Erythroblast (primary cell): ENCODE results near the gene WWP2.
A peak's percentile ranks its signal among the peaks of the same experiment; 100 is the strongest.

Source experiments
- DNase-seq, 2 experiments: peaks; one replicate each; lab custom pipeline; 2025; lab: John Stamatoyannopoulos, UW
- GATA1 ChIP-seq: IDR thresholded peaks from 2 replicates; pipeline ENCODE4 v1.6.1; 2011; ENCODE audit warnings: low read depth, mild to moderate bottlenecking, control low read depth, low read length, moderate library complexity
- POLR2A ChIP-seq: IDR thresholded peaks from 2 replicates; pipeline ENCODE4 v1.6.1; 2011; ENCODE audit warnings: mild to moderate bottlenecking, low read length

WWP2 gene

GRCh38 chr16:69927056-69927757 is 165.1 kb downstream of the WWP2 start:
- no peak for DNase-seq
- no peak for TF ChIP-seq GATA1
- no peak for TF ChIP-seq POLR2A

- no peak for DNase-seq
Measured at GRCh38 chr16:69928856-69929400, 166.8 kb downstream of the WWP2 start.

DNA sequence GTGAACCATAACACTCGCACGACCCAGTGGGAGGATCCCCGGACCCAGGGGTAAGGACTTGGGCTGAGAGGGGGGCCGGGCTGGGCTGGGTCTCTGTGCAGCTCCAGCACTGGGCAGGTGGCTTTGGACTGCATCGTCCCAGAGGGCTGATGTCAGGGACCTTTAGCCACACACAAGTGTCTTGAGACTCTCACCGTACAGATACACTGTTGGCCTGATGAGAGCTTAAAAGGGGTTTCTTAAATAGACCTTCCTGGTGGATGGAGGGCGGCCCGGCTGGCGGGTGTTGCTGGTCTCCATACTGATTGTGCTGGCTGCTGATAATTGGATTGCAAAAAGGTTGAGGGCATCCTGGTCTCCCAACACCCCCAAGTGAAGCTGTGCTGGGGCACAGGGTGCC is 167.3 kb downstream of the WWP2 start:
- TF ChIP-seq GATA1 (no peak), POLR2A (no peak)
- no peak for DNase-seq

More at GRCh38 chr16:69928856-69929400, 166.8 kb downstream of the WWP2 start:
- TF ChIP-seq GATA1 (no peak), POLR2A (no peak)

DNA sequence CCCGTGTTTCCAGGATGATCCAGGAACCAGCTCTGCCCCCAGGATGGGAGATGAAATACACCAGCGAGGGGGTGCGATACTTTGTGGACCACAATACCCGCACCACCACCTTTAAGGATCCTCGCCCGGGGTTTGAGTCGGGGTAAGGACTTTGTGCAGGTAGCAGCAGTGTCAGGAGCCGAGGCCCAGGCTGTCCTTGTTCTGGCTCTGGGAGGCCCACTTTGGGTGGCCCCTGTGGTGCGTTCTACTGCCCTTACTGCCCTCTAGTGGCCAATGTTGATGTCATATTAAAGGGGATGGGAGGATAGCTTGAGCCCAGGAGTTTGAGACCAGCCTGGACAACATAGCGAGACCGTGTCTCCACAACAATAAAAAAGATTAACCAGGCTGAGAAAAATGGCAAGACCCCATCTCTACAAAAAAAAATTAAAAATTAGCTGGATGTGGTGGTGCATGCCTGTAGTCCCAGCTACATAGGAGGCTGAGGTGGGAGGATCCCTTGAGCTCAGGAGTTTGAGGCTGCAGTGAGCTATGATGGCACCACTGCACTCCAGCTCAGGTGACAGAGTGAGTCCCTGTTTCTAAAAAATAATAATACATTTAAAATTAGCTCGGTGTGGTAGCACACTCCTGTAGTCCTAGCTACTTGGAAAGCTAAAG is 168.1 kb downstream of the WWP2 start:
- TF ChIP-seq POLR2A (no peak), GATA1 (no peak)
- peak; percentile 61 to 81 for DNase-seq

- DNase-seq, result no peak
- TF ChIP-seq POLR2A (no peak), GATA1 (no peak)
Measured at GRCh38 chr16:69931631-69932030, 169.5 kb downstream of the WWP2 start.

DNA sequence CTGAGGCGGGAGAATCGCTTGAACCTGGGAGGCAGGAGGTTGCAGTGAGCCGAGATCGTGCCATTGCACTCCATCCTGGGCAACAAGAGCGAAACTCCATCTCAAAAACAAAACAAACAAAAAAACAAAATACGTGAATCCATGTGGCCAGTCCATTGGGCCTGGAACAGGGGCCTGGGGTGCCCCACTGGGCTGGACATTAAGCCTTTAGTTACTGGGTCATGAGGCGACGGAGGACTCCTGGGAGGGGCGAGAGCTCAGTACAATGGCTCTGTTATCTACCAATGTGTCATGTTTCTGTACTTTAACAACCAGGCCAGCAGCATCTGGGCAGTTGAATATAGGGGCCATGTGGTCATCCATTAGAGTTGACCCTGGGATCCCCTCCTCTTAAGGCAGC is 170.1 kb downstream of the WWP2 start:
- DNase-seq, result no peak
- TF ChIP-seq POLR2A (no peak), GATA1 (no peak)

- no peak for TF ChIP-seq POLR2A
- TF ChIP-seq GATA1, result no peak
- no peak for DNase-seq
Measured at GRCh38 chr16:69932691-69933392, 170.7 kb downstream of the WWP2 start.

- TF ChIP-seq POLR2A, result no peak
- DNase-seq, result no peak
Measured at GRCh38 chr16:69934044-69934443, 171.9 kb downstream of the WWP2 start.

DNA sequence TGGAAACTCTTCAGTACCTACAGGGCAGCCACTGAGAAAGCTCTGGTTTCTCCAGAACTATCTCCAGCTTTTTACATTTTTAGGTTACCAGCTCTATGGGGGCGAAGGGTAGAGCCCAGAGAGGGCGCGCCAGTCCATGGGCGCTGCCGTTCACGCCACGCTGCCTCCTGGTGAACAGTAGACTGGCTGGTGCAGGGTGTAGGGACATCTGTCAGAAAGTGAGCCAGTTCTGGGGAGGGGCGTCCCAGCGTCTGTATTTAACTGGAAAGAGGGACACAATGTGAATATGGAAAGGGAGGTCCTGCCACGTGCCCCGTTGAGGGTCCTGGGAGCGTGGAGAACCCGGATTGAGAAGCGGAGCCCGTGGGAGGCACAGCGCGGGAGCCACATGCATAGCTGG is 172.6 kb downstream of the WWP2 start:
- no peak for TF ChIP-seq GATA1
- TF ChIP-seq POLR2A, result no peak
- no peak for DNase-seq

GRCh38 chr16:69935278-69935711 is 173.2 kb downstream of the WWP2 start:
- no peak for TF ChIP-seq POLR2A
- no peak for DNase-seq

DNA sequence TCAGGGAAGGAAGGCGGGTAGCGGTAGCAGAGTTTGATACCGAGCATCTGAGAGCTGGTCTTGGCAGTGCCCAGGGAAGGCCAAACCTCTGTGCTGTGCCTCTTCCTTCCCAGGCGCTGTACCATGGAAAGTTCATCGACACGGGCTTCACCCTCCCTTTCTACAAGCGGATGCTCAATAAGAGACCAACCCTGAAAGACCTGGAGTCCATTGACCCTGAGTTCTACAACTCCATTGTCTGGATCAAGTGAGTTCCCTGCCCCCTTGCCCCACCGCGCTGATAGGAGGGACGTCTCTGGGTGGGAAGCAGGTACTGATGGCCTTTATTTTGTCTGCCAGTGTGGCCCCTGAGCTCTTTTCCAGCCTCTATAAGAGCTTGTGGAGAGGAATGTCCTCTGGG is 173.6 kb downstream of the WWP2 start:
- no peak for TF ChIP-seq GATA1
- TF ChIP-seq POLR2A, result no peak
- DNase-seq, result no peak

DNA sequence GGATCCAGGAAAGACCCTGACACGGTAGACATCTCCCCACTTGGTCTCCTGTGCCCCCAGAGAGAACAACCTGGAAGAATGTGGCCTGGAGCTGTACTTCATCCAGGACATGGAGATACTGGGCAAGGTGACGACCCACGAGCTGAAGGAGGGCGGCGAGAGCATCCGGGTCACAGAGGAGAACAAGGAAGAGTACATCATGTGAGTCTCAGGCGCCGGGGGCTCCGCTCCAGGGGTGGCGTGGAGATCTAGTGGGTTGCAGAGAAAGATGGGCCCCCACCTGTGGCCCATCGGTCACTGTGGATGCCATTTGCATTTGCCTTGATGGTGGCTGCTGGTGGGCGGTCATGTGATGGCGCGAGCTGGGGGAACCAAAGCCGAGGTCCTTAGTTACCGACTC is 174.1 kb downstream of the WWP2 start:
- no peak for DNase-seq
- TF ChIP-seq POLR2A (no peak), GATA1 (no peak)

GRCh38 chr16:69936751-69937211 is 174.6 kb downstream of the WWP2 start:
- DNase-seq, result no peak
- TF ChIP-seq GATA1, result no peak
- TF ChIP-seq POLR2A, result no peak

GRCh38 chr16:69937465-69937951 is 175.4 kb downstream of the WWP2 start:
- DNase-seq, result no peak

More at GRCh38 chr16:69937465-69937951, 175.4 kb downstream of the WWP2 start:
- TF ChIP-seq GATA1 (no peak), POLR2A (no peak)
